ENCODE measurements around the gene DCUN1D5. TPM values are rescaled to one million over a fixed set of nuclear protein-coding genes. Genes with fewer than 3 reads are reported as not detected.
A peak's percentile ranks its signal among the peaks of the same experiment; 100 is the strongest.

DCUN1D5 gene
- total and polyA plus RNA-seq, 2 of the 13 experiments (the other 11 are each of a cell fraction or from before 2014, with no cell fraction given): 32.9 to 46.7 TPM

GRCh38 chr11:103091064-103091800 lies 728 bp downstream of the DCUN1D5 start (continued):
- 0 out of 2 replicates have a peak, but pooled peaks have one; percentile 26 for TF ChIP-seq DZIP1 (CRISPR knock-in tag; IDR thresholded peaks at IDR 0.05)
- 0 out of 2 replicates have a peak, but pooled peaks have one; percentile 5 for TF ChIP-seq ZC3H13 (CRISPR knock-in tag; IDR thresholded peaks at IDR 0.05)
- TF ChIP-seq ZBTB20 (CRISPR knock-in tag; IDR thresholded peaks at IDR 0.05; ENCODE audit: borderline replicate concordance, low read depth): peak; percentile 31; the same call in 1 of the 2 replicates
- TF ChIP-seq MXI1 (IDR thresholded peaks at IDR 0.05; ENCODE audit: borderline replicate concordance, low read depth, low read length): peak; percentile 30; the same call in 1 of the 3 replicates

- FAIRE-seq (no peak), DNase-seq (ENCODE audit: low spot score) (no peak), ATAC-seq (no peak)
- Histone ChIP-seq H3K27ac (ENCODE audit: extremely low read length, insufficient read depth, low read length) (no peak overlapping the region), H4K20me1 (ENCODE audit: insufficient read depth, low read length) (peaks cover 3% of the 10 kb centered on the region; the same call in 1 of the 2 replicates), H3K79me2 (ENCODE audit: insufficient read depth, low read length) (peaks cover 38% of the 10 kb centered on the region), H3K4me1 (ENCODE audit: insufficient read depth, low read length) (peaks cover 20% of the 10 kb centered on the region), H2AFZ (ENCODE audit: low read length) (no peak overlapping the region), H3K36me3 (replicated peaks in 1 of 2; ENCODE audit: control insufficient read depth in 1 of 2, insufficient read depth in 2 of 2, low read length in 2 of 2) (peaks cover 2 to 24% of the 10 kb centered on the region in 2 experiments; a peak in 2 of 5 replicates), H3K9me3 (ENCODE audit: low read length) (no peaks in the 10 kb centered on the region), H3K4me2 (ENCODE audit: low read depth, low read length) (no peak overlapping the region), H3K4me3 (replicated peaks in 1 of 3; ENCODE audit: insufficient read depth in 1 of 3, low read depth in 2 of 3, low read length in 3 of 3) (no peak overlapping the region), H3K9ac (ENCODE audit: insufficient read depth, low read depth, low read length) (no peak overlapping the region), H3K27me3 (ENCODE audit: control insufficient read depth in 1 of 2, insufficient read depth in 2 of 2, low read length in 2 of 2) (no peaks in the 10 kb centered on the region; a peak in 1 of 5 replicates)
- in situ Hi-C loops (cut with HindIII; ENCODE audit: extremely low pct_ligation_motif_present, low pct_unique_long_range_greater_than_20kb) (no loop called here), intact Hi-C loops (cut with micrococcal nuclease; ENCODE audit: unreplicated experiment) (no loop called here)
- no TSS peak for BruUV-seq (replicated peaks)
- POLR2A ChIA-PET: no interaction called here
- CTCF ChIA-PET (ENCODE audit: low intra/inter-chr PET ratio, low total read pairs): no interaction called here
- TF ChIP-seq ZBTB10 (CRISPR knock-in tag; IDR thresholded peaks at IDR 0.05; ENCODE audit: borderline replicate concordance) (no peak), NR2C2 (CRISPR knock-in tag; IDR thresholded peaks at IDR 0.05; ENCODE audit: borderline replicate concordance) (no peak), SOX5 (CRISPR knock-in tag; IDR thresholded peaks at IDR 0.05; ENCODE audit: borderline replicate concordance) (no peak), GLMP (CRISPR knock-in tag; IDR thresholded peaks at IDR 0.05; ENCODE audit: borderline replicate concordance) (no peak), GMEB2 (CRISPR knock-in tag; IDR thresholded peaks at IDR 0.05; ENCODE audit: low read depth) (no peak), CHD2 (IDR thresholded peaks at IDR 0.05; ENCODE audit: low read depth, low read length) (no peak), ZZZ3 (CRISPR knock-in tag; IDR thresholded peaks at IDR 0.05; ENCODE audit: borderline replicate concordance) (no peak), ZNF180 (CRISPR knock-in tag; IDR thresholded peaks at IDR 0.05; ENCODE audit: borderline replicate concordance, low read depth) (no peak), BRD4 (CRISPR knock-in tag; IDR thresholded peaks at IDR 0.05) (no peak), SRSF4 (IDR thresholded peaks at IDR 0.05; ENCODE audit: low read depth, low read length, poor library complexity, severe bottlenecking) (no peak)
These were observed 5.5 kb downstream of the DCUN1D5 start for GRCh38 chr11:103086461-103086860.
